ENCODE measurements around the gene GRIK4.

DNA sequence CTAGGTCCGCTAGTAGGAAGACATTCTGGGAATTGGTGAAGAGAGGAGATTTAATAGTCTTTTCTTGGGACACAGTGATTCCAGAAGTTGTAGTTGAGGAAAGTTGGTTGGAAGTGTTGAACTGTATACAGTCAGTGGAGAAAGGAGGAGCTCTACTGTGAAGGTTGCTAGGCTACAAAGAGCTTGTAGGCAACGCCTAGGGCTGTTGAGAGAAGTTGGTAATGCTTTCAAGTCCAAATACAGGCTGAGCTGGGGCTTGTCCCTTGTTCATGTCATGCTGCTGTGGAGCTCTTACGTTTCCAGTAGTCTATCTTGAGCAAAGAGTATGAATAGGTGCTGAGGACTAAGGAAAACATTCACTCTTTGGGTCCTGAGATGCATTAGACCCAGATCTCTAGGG is 513.4 kb downstream of the GRIK4 start:
- TF ChIP-seq, protein P1, sequence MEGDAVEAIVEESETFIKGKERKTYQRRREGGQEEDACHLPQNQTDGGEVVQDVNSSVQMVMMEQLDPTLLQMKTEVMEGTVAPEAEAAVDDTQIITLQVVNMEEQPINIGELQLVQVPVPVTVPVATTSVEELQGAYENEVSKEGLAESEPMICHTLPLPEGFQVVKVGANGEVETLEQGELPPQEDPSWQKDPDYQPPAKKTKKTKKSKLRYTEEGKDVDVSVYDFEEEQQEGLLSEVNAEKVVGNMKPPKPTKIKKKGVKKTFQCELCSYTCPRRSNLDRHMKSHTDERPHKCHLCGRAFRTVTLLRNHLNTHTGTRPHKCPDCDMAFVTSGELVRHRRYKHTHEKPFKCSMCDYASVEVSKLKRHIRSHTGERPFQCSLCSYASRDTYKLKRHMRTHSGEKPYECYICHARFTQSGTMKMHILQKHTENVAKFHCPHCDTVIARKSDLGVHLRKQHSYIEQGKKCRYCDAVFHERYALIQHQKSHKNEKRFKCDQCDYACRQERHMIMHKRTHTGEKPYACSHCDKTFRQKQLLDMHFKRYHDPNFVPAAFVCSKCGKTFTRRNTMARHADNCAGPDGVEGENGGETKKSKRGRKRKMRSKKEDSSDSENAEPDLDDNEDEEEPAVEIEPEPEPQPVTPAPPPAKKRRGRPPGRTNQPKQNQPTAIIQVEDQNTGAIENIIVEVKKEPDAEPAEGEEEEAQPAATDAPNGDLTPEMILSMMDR (IDR thresholded peaks at IDR 0.05; ENCODE audit: low read depth, low read length, missing input control): no peak
- TF ChIP-seq ATF3 (IDR thresholded peaks at IDR 0.05) (no peak), RAD21 (IDR thresholded peaks at IDR 0.05) (no peak), YY1 (IDR thresholded peaks at IDR 0.05) (no peak), JUND (IDR thresholded peaks at IDR 0.05) (no peak), FOXA1 (IDR thresholded peaks at IDR 0.05) (no peak), GABPA (IDR thresholded peaks at IDR 0.05 in 1 of 2, conservative IDR thresholded peaks at IDR 0.05 in 1 of 2) (no peak), RXRA (IDR thresholded peaks at IDR 0.05) (no peak)
- TF ChIP-seq, protein P2, sequence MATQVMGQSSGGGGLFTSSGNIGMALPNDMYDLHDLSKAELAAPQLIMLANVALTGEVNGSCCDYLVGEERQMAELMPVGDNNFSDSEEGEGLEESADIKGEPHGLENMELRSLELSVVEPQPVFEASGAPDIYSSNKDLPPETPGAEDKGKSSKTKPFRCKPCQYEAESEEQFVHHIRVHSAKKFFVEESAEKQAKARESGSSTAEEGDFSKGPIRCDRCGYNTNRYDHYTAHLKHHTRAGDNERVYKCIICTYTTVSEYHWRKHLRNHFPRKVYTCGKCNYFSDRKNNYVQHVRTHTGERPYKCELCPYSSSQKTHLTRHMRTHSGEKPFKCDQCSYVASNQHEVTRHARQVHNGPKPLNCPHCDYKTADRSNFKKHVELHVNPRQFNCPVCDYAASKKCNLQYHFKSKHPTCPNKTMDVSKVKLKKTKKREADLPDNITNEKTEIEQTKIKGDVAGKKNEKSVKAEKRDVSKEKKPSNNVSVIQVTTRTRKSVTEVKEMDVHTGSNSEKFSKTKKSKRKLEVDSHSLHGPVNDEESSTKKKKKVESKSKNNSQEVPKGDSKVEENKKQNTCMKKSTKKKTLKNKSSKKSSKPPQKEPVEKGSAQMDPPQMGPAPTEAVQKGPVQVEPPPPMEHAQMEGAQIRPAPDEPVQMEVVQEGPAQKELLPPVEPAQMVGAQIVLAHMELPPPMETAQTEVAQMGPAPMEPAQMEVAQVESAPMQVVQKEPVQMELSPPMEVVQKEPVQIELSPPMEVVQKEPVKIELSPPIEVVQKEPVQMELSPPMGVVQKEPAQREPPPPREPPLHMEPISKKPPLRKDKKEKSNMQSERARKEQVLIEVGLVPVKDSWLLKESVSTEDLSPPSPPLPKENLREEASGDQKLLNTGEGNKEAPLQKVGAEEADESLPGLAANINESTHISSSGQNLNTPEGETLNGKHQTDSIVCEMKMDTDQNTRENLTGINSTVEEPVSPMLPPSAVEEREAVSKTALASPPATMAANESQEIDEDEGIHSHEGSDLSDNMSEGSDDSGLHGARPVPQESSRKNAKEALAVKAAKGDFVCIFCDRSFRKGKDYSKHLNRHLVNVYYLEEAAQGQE (IDR thresholded peaks at IDR 0.05): no peak
- TF ChIP-seq, protein P3, sequence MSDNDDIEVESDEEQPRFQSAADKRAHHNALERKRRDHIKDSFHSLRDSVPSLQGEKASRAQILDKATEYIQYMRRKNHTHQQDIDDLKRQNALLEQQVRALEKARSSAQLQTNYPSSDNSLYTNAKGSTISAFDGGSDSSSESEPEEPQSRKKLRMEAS (IDR thresholded peaks at IDR 0.05): no peak

All from liver (tissue), 3 donors.